CD4-positive, CD25-positive, alpha-beta regulatory T cell (primary cell): ENCODE measurements around the gene IFT88. TPM values are rescaled to one million over a fixed set of nuclear protein-coding genes. Genes with fewer than 3 reads are reported as not detected.
"Not testable (repeated sequence)": the region's sequence is repeated elsewhere in the genome, so short reads cannot be mapped to it uniquely, and the experiment has no call there.

Experiments
- ATAC-seq, 2 donors: fragments of 150-1000 bp; cut with Tn5 transposase; one replicate each; pipeline ENCODE4 v1.10.0; 2021; ENCODE audit warnings: low read depth in 2 of 2, moderate number of reproducible peaks in 2 of 2, moderate library complexity in 1 of 2
- DNase-seq, 3 donors: peaks; one replicate each; pipeline versions ENCODE4 v3.0.0 to v3.0.0-alpha.2; 2012 to 2022; ENCODE audit warnings: mixed read lengths in 1 of 3
- H3K27ac ChIP-seq: one replicate; pipeline ENCODE4 v1.7.0; 2013; ENCODE audit warnings: mild to moderate bottlenecking, low read length; ENCODE audit not compliant: insufficient read depth, poor library complexity, severe bottlenecking
- H3K27me3 ChIP-seq: one replicate; pipeline ENCODE4 v1.7.0; 2013; ENCODE audit warnings: low read length; ENCODE audit not compliant: control insufficient read depth, insufficient read depth
- H3K36me3 ChIP-seq: one replicate; pipeline ENCODE4 v1.7.0; 2013; ENCODE audit warnings: mild to moderate bottlenecking, low read length, moderate library complexity; ENCODE audit not compliant: control insufficient read depth, insufficient read depth
- H3K4me1 ChIP-seq: 2 replicates; pipeline ENCODE4 v1.7.0; 2013; ENCODE audit warnings: mild to moderate bottlenecking, low read length; ENCODE audit not compliant: insufficient read depth, control insufficient read depth, poor library complexity, severe bottlenecking
- H3K4me3 ChIP-seq: one replicate; pipeline ENCODE4 v1.7.0; 2013; ENCODE audit warnings: low read depth, mild to moderate bottlenecking, low read length, moderate library complexity
- H3K9me3 ChIP-seq, 2 experiments: 1 replicate in 1 of 2; 2 replicates in 1 of 2; pipeline ENCODE4 v1.7.0; 2013; ENCODE audit warnings: low read length in 2 of 2, mild to moderate bottlenecking in 1 of 2, moderate library complexity in 1 of 2; ENCODE audit not compliant: control insufficient read depth in 2 of 2
- H3K27ac Mint-ChIP-seq, 3 donors: one replicate each; pipeline ENCODE4 v1.8.0; 2020 to 2022; ENCODE audit warnings: mild to moderate bottlenecking in 3 of 3, mixed read lengths in 3 of 3, moderate library complexity in 2 of 3
- H3K27me3 Mint-ChIP-seq: one replicate; pipeline ENCODE4 v1.8.0; 2022; ENCODE audit warnings: mild to moderate bottlenecking, mixed read lengths
- H3K36me3 Mint-ChIP-seq: one replicate; pipeline ENCODE4 v1.8.0; 2020; ENCODE audit warnings: mixed read lengths
- H3K4me1 Mint-ChIP-seq, 4 donors: one replicate each; pipeline ENCODE4 v1.8.0; 2020 to 2022; ENCODE audit warnings: mixed read lengths in 4 of 4, mild to moderate bottlenecking in 1 of 4
- H3K4me3 Mint-ChIP-seq, 4 donors: one replicate each; pipeline ENCODE4 v1.8.0; 2020 to 2022; ENCODE audit warnings: mild to moderate bottlenecking in 4 of 4, mixed read lengths in 4 of 4, moderate library complexity in 3 of 4
- H3K9me3 Mint-ChIP-seq, 7 donors: one replicate each; pipeline ENCODE4 v1.8.0; 2020 to 2022; ENCODE audit warnings: mixed read lengths in 7 of 7, mild to moderate bottlenecking in 3 of 7, moderate library complexity in 2 of 7
- polyA plus RNA-seq, 4 donors: library from polyadenylated mRNA; unstranded; fragments of 300-500 nt; fragmentation: Illumina TruSeq; gene quantifications; one replicate each; pipeline ENCODE4 v1.2.3, GENCODE V29; 2021
- total RNA-seq: library from RNA; stranded (reverse); gene quantifications from one replicate; pipeline ENCODE4 v1.2.3, GENCODE V29; 2022

Gene IFT88
- total and polyA plus RNA-seq, 5 donors from 2014 or later = 3.7 to 8.0 (median 5.9) TPM

DNA sequence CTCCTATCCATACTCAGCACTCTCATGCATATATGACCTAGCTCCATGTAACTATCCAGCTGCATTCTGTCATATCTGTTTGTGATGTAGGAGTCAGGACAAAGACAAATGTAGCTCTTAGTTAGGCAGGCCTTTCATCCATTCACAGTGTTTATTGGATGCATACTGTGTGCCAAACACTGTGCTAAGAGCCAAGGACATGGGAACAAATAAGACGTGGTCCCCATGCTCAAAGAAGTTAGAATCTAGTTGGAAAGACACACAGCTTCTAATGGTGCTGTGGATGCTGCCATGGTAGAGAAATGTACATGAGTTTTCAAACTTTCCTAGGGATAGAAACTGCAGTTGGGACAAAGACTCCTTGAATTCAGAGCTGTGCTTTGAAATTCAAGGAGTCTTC lies 104.8 kb downstream of the IFT88 start:
- no peak overlapping the region for H3K4me3 ChIP-seq
- Mint-ChIP-seq H3K4me1 (no peaks in the 10 kb centered on the region), H3K9me3 (no peaks in the 10 kb centered on the region), H3K36me3 (peaks cover 21% of the 10 kb centered on the region), H3K27me3 (no peaks in the 10 kb centered on the region), H3K27ac (no peak overlapping the region), H3K4me3 (no peak overlapping the region)
- H3K36me3 ChIP-seq = no peaks in the 10 kb centered on the region
- ATAC-seq = no peak
- no peaks in the 10 kb centered on the region for H3K27me3 ChIP-seq
- no peak overlapping the region for H3K27ac ChIP-seq
- H3K4me1 ChIP-seq = no peaks in the 10 kb centered on the region
- H3K9me3 ChIP-seq = no peaks in the 10 kb centered on the region
- no peak for DNase-seq

DNA sequence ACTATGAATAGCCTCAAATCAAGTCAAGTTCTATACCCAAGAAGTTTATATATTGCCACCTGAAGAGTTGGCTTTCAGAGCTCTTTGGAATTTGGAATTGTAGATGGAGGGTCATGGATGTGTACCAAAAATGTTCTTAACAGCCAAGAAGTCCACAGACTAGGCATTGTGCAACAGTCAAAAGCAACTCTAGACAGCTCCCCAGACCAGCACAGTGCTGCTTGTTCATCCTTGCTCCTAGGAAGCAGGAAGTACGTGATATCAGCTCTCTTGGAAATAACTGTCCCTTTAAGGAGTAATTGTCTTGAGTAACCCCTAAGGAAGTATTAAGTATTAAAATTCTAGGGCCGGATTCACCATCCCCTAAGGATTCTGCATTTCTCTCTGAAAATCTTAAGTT lies 105.8 kb downstream of the IFT88 start:
- Mint-ChIP-seq H3K36me3 (peaks cover 21% of the 10 kb centered on the region), H3K4me1 (no peaks in the 10 kb centered on the region), H3K4me3 (no peak overlapping the region), H3K27ac (no peak overlapping the region), H3K27me3 (no peaks in the 10 kb centered on the region), H3K9me3 (no peaks in the 10 kb centered on the region)
- Histone ChIP-seq H3K4me3 (no peak overlapping the region), H3K27ac (no peak overlapping the region), H3K36me3 (no peaks in the 10 kb centered on the region), H3K27me3 (no peaks in the 10 kb centered on the region), H3K4me1 (no peaks in the 10 kb centered on the region), H3K9me3 (no peaks in the 10 kb centered on the region)
- DNase-seq (no peak), ATAC-seq (no peak)

DNA sequence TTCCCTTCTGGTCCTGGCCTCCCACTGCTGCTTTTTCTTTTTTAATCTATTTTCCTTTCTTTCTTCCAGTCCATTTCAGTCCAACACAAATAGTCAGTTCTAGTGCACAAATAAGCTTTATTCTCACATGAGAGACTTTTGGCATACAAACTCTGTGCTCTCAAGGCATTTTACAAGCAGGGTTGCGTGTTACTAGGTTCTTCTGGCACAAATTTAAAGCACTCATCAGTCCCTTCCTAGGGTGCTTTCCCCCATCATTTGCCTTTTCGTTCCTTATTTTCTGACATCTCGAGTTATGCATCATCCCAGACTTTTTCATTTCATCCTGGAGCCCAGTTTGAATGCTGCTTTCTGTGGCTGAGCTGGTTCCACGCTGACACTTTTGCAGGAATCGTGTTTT lies 106.8 kb downstream of the IFT88 start:
- Histone ChIP-seq H3K27me3 (no peaks in the 10 kb centered on the region), H3K9me3 (no peaks in the 10 kb centered on the region), H3K36me3 (no peaks in the 10 kb centered on the region), H3K4me3 (no peak overlapping the region), H3K27ac (no peak overlapping the region), H3K4me1 (no peaks in the 10 kb centered on the region)
- peak overlapping the region in 1 of 3 donors; percentile 89 for H3K27ac Mint-ChIP-seq
- H3K4me1 Mint-ChIP-seq = no peaks in the 10 kb centered on the region
- H3K27me3 Mint-ChIP-seq = no peaks in the 10 kb centered on the region
- H3K9me3 Mint-ChIP-seq = no peaks in the 10 kb centered on the region
- no peak for DNase-seq
- no peak for ATAC-seq
- no peak overlapping the region for H3K4me3 Mint-ChIP-seq
- peaks cover 21% of the 10 kb centered on the region for H3K36me3 Mint-ChIP-seq

DNA sequence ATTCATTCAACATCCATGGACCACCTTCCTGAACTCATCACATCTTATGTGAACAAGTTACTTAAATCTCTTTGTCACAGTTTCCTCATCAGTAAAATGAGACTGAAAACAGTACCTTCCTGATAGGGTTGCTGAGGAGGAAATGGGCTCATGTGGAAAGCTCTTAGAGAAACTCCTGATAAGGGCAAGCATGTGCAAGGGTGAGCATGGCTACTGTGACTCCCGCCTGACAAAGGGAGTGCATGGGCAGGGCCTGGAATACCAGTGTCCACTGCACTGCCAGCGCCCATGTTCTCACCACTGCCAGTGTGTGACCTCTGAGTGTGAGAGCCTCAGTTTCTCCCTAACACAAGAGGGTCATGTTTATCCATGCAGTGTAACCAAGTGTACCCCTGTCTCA lies 109.3 kb downstream of the IFT88 start:
- Histone ChIP-seq H3K9me3 (no peaks in the 10 kb centered on the region), H3K4me1 (no peaks in the 10 kb centered on the region), H3K27ac (no peak overlapping the region), H3K36me3 (no peaks in the 10 kb centered on the region), H3K4me3 (no peak overlapping the region), H3K27me3 (no peaks in the 10 kb centered on the region)
- DNase-seq = no peak
- Mint-ChIP-seq H3K4me1 (no peaks in the 10 kb centered on the region), H3K36me3 (peaks cover 25% of the 10 kb centered on the region), H3K27me3 (no peaks in the 10 kb centered on the region), H3K9me3 (no peaks in the 10 kb centered on the region), H3K4me3 (no peak overlapping the region), H3K27ac (no peak overlapping the region)
- no peak for ATAC-seq

DNA sequence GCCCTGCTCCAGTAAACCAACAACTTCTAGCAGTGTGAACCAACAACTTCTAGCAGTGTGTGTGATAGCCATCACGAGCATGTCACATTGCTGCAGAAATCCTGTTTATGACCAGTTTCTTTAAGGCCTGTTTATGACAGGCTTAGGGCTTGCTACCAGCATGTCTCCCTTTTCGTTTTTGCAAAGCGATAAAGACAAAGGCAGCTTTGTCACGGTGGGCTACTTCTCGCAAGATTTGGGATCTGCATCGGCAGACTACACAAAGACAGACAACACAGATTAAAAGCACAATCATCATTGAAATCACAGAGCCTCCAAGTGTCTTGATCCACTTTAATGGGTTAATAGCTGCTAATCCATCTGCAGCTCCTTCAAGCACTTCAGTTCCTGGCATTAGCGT lies 111.6 kb downstream of the IFT88 start:
- H3K27me3 ChIP-seq, H3K4me1 Mint-ChIP-seq, H3K9me3 Mint-ChIP-seq, H3K36me3 ChIP-seq, H3K4me3 ChIP-seq, H3K27ac Mint-ChIP-seq, H3K27ac ChIP-seq, DNase-seq, H3K9me3 ChIP-seq, H3K27me3 Mint-ChIP-seq, H3K4me1 ChIP-seq, ATAC-seq, H3K4me3 Mint-ChIP-seq: not testable (repeated sequence)
- H3K36me3 Mint-ChIP-seq = peaks cover 16% of the 10 kb centered on the region

DNA sequence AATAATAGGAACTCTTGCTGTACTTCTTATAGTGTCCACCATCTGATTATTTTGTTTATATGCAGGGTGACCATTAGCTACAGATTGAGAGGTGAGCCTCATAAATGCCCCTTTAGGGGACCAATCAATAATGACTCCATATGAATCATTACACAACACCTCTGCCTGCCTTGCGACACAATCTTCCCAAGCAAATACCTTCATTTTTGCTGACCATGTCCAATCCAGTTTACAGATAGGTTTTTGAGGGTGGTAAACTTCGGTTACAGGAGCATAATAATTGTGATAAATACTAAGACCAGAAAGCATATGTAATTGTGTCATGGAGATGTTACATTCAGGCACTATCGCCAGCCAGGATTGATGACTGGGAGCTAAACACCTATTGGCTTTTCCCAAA lies 112.9 kb downstream of the IFT88 start:
- H3K36me3 Mint-ChIP-seq = peaks cover 15% of the 10 kb centered on the region
- H3K4me3 Mint-ChIP-seq = no peak overlapping the region
- ATAC-seq (no peak), DNase-seq (no peak)
- Histone ChIP-seq H3K4me1 (no peaks in the 10 kb centered on the region), H3K9me3 (no peaks in the 10 kb centered on the region), H3K27me3 (no peaks in the 10 kb centered on the region), H3K4me3 (no peak overlapping the region), H3K27ac (no peak overlapping the region), H3K36me3 (no peaks in the 10 kb centered on the region)
- H3K9me3 Mint-ChIP-seq = no peaks in the 10 kb centered on the region
- no peaks in the 10 kb centered on the region for H3K27me3 Mint-ChIP-seq
- no peak overlapping the region for H3K27ac Mint-ChIP-seq
- H3K4me1 Mint-ChIP-seq = no peaks in the 10 kb centered on the region

DNA sequence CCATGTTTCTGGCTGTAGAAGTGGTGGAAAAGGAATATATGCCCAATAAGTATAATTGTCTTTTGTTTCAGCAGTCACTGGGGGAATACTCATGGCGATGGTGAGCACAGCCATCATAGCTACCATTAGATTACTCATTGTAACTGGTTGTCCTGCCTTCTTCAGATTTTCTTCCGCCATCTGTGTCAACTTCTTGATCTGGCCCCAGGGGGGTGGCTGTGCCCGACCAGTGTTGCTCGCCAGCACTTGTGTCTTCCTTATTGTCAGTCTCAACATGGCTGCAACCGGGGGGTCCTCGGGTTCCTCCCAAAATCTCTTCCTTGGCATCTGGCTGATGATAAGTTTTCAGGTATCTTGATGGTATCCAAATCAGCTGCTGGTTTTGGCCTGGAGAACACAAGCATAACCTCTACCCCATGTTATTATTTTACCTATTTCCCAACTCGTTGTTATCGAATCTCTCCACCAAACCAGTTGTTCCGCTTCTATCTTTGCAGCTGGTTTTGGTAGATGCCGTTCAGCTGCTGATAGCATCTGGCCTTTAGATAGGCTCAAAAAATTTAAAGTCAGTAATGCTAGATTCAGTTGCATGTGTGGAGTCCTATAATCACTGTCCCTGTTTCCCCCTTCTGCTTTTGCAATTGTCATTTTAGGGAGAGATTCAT lies 113.6 kb downstream of the IFT88 start:
- no peaks in the 10 kb centered on the region for H3K4me1 Mint-ChIP-seq
- no peak overlapping the region for H3K4me3 Mint-ChIP-seq
- H3K27ac ChIP-seq = no peak overlapping the region
- H3K9me3 Mint-ChIP-seq = no peaks in the 10 kb centered on the region
- H3K27me3 Mint-ChIP-seq = no peaks in the 10 kb centered on the region
- no peaks in the 10 kb centered on the region for H3K27me3 ChIP-seq
- H3K4me3 ChIP-seq = no peak overlapping the region
- ATAC-seq (no peak), DNase-seq (no peak)
- no peaks in the 10 kb centered on the region for H3K4me1 ChIP-seq
- no peaks in the 10 kb centered on the region for H3K9me3 ChIP-seq
- no peak overlapping the region for H3K27ac Mint-ChIP-seq
- H3K36me3 Mint-ChIP-seq = peaks cover 19% of the 10 kb centered on the region
- no peaks in the 10 kb centered on the region for H3K36me3 ChIP-seq

DNA sequence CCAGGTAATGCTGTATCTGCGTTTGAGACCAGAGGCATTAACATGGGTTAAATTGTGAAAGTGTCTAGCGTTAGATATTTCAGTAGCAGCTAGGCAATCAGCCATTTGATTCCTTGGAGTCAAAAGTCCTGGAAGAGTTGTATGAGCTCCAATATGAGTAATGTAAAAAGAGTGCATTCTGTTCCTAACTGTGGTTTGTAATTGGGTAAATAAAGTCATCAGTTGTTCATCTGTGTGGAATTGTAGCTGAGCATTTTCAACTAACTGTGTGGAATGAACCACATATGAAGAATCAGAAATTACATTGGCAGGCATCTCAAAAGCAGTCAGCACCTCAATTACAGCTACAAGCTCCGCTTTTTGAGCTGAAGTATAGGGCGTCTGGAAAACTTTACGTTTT lies 114.5 kb downstream of the IFT88 start:
- H3K27ac Mint-ChIP-seq, H3K4me1 ChIP-seq, H3K27me3 ChIP-seq, H3K36me3 ChIP-seq, H3K27ac ChIP-seq, H3K4me3 Mint-ChIP-seq, H3K4me3 ChIP-seq, H3K27me3 Mint-ChIP-seq, H3K9me3 Mint-ChIP-seq, ATAC-seq, H3K9me3 ChIP-seq, DNase-seq, H3K4me1 Mint-ChIP-seq: not testable (repeated sequence)
- H3K36me3 Mint-ChIP-seq = peaks cover 14% of the 10 kb centered on the region
